ENCODE results near the gene NABP2.

- TF ChIP-seq, protein P1, sequence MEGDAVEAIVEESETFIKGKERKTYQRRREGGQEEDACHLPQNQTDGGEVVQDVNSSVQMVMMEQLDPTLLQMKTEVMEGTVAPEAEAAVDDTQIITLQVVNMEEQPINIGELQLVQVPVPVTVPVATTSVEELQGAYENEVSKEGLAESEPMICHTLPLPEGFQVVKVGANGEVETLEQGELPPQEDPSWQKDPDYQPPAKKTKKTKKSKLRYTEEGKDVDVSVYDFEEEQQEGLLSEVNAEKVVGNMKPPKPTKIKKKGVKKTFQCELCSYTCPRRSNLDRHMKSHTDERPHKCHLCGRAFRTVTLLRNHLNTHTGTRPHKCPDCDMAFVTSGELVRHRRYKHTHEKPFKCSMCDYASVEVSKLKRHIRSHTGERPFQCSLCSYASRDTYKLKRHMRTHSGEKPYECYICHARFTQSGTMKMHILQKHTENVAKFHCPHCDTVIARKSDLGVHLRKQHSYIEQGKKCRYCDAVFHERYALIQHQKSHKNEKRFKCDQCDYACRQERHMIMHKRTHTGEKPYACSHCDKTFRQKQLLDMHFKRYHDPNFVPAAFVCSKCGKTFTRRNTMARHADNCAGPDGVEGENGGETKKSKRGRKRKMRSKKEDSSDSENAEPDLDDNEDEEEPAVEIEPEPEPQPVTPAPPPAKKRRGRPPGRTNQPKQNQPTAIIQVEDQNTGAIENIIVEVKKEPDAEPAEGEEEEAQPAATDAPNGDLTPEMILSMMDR (IDR thresholded peaks at IDR 0.05; ENCODE audit: borderline replicate concordance, extremely low read depth, low read length, poor library complexity, severe bottlenecking) = peak; percentile 31
- no peak for TF ChIP-seq EZH2 (IDR thresholded peaks at IDR 0.05; ENCODE audit: borderline replicate concordance, low read depth, low read length, severe bottlenecking)
These were observed 18.7 kb upstream of the NABP2 start for GRCh38 chr12:56205445-56205844.

Data from DND-41 (cell line).